Parathyroid adenoma (tissue), 2 donors: ENCODE results near the gene TBC1D22B.

Experiments used
- H2AFZ ChIP-seq: fragments of 300-600 bp; sonication (generic); one replicate; pipeline ENCODE4 v1.7.0; 2017; ENCODE audit warnings: antibody characterized with exemption, mild to moderate bottlenecking
- H3K27ac ChIP-seq: fragments of 300-600 bp; sonication (generic); one replicate; pipeline ENCODE4 v1.7.0; 2017
- H3K27me3 ChIP-seq: fragments of 300-600 bp; sonication (generic); one replicate; pipeline ENCODE4 v1.7.0; 2017; ENCODE audit warnings: low read length; ENCODE audit not compliant: control insufficient read depth, insufficient read depth
- H3K36me3 ChIP-seq: fragments of 300-600 bp; sonication (generic); one replicate; pipeline ENCODE4 v1.7.0; 2017; ENCODE audit warnings: low read length; ENCODE audit not compliant: control insufficient read depth, insufficient read depth
- H3K4me1 ChIP-seq: fragments of 300-600 bp; sonication (generic); one replicate; pipeline ENCODE4 v1.7.0; 2017; ENCODE audit warnings: control low read depth
- H3K4me2 ChIP-seq: fragments of 300-600 bp; sonication (generic); one replicate; pipeline ENCODE4 v1.7.0; 2017; ENCODE audit warnings: low read length
- H3K4me3 ChIP-seq: fragments of 300-600 bp; sonication (generic); one replicate; pipeline ENCODE4 v1.7.0; 2017; ENCODE audit warnings: low read depth, low read length
- H3K79me2 ChIP-seq: fragments of 300-600 bp; sonication (generic); one replicate; pipeline ENCODE4 v1.7.0; 2017; ENCODE audit warnings: control low read depth
- H3K9ac ChIP-seq: fragments of 300-600 bp; sonication (generic); one replicate; pipeline ENCODE4 v1.7.0; 2017; ENCODE audit warnings: mild to moderate bottlenecking
- H3K9me3 ChIP-seq: fragments of 300-600 bp; sonication (generic); one replicate; pipeline ENCODE4 v1.7.0; 2017; ENCODE audit warnings: low read length; ENCODE audit not compliant: control insufficient read depth
- TF ChIP-seq, protein P1 (sequence below): fragments of 300-600 bp; sonication (generic); IDR thresholded peaks from one replicate; pipeline ENCODE4 v1.7.0; 2017; ENCODE audit warnings: antibody characterized with exemption, mild to moderate bottlenecking
- donor health status: primary hyperparathyroidism.

Gene TBC1D22B

DNA sequence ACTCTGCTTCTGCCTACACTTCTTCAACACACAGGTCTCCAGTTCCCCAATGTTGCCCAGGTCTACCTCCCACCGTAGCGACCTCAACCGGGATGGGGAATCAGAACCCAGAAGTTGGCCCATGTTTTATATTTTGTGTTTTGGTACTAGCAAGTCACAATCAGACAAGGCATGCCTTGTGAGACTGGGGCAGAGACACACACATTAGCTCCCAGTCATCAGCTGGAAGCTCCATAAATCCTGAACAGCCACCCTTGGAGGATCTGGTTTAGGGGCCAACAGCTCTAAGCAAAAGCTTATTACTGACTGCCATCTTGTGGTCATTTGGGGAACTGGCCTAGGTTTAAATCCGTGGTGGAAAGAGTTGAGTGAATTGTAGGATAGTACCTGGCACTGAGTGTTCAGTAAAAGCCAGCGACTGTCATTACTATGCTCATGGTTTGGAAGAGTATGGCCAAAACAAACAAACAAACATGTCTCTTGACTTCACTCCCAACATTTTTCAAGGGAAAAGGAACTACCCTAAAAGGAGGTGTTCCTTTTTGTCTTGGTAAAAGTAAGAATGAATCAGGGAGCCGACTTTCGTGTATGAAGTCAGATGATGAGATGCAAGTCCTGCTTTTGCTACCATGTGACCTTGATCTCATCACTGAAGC, 47.1 kb upstream of the TBC1D22B start:
- Histone ChIP-seq H3K9me3 (no peaks in the 10 kb centered on the region), H3K27ac (no peak overlapping the region), H3K79me2 (no peaks in the 10 kb centered on the region), H3K9ac (no peak overlapping the region), H3K4me3 (no peak overlapping the region), H3K4me1 (no peaks in the 10 kb centered on the region), H3K27me3 (no peaks in the 10 kb centered on the region), H2AFZ (no peak overlapping the region), H3K36me3 (no peaks in the 10 kb centered on the region), H3K4me2 (no peak overlapping the region)
- TF ChIP-seq, protein P1, sequence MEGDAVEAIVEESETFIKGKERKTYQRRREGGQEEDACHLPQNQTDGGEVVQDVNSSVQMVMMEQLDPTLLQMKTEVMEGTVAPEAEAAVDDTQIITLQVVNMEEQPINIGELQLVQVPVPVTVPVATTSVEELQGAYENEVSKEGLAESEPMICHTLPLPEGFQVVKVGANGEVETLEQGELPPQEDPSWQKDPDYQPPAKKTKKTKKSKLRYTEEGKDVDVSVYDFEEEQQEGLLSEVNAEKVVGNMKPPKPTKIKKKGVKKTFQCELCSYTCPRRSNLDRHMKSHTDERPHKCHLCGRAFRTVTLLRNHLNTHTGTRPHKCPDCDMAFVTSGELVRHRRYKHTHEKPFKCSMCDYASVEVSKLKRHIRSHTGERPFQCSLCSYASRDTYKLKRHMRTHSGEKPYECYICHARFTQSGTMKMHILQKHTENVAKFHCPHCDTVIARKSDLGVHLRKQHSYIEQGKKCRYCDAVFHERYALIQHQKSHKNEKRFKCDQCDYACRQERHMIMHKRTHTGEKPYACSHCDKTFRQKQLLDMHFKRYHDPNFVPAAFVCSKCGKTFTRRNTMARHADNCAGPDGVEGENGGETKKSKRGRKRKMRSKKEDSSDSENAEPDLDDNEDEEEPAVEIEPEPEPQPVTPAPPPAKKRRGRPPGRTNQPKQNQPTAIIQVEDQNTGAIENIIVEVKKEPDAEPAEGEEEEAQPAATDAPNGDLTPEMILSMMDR: peak; percentile 98

DNA sequence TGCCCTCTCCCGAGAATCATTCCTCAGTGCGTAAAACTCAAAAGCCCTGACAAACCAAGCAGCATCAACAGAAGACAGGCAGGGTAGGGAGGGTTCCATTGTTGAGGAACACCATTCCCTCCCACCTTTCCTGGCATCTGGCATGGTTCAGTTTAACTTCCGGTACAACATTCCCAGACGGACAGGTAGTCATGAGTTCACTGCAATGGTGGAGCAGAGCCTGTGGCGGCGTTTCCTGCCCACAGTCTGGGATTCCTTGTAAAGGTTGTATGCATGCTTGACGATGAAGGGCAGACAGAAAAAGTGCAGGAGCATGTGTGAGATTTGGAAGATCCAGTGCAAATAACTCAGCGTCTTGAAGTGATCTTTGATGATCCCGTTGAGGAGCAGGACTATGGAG, 45.3 kb upstream of the TBC1D22B start:
- Histone ChIP-seq H3K27ac (no peak overlapping the region), H3K27me3 (no peaks in the 10 kb centered on the region), H3K9ac (no peak overlapping the region), H3K4me1 (no peaks in the 10 kb centered on the region), H3K79me2 (no peaks in the 10 kb centered on the region), H3K4me2 (no peak overlapping the region), H3K36me3 (no peaks in the 10 kb centered on the region), H2AFZ (no peak overlapping the region), H3K9me3 (no peaks in the 10 kb centered on the region), H3K4me3 (no peak overlapping the region)
- TF ChIP-seq, protein P1: no peak

DNA sequence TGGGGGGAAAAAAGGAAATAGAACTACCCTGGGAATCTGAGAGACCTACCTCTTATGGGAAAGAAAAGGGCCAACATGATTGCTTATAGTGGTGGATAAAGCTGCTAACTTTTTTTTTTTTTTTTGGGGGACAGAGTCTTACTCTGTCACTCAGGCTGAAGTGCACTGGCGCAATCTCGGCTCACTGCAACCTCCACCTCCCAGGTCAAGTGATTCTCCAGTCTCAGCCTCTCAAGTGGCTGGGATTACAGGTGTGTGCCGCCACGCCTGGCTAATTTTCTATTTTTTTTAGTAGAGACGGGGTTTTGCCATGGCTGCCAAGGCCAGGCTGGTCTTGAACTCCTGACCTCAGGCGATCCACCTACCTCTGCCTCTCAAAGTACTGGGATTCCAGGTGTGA, 39.5 kb upstream of the TBC1D22B start:
- no peak overlapping the region for H3K4me2 ChIP-seq
- no peaks in the 10 kb centered on the region for H3K79me2 ChIP-seq
- H3K36me3 ChIP-seq: no peaks in the 10 kb centered on the region
- peaks cover 4% of the 10 kb centered on the region for H3K4me1 ChIP-seq
- H2AFZ ChIP-seq: no peak overlapping the region
- H3K9me3 ChIP-seq: no peaks in the 10 kb centered on the region
- no peaks in the 10 kb centered on the region for H3K27me3 ChIP-seq
- H3K4me3 ChIP-seq: no peak overlapping the region
- H3K27ac ChIP-seq: no peak overlapping the region
- H3K9ac ChIP-seq: no peak overlapping the region
- TF ChIP-seq, protein P1: no peak

DNA sequence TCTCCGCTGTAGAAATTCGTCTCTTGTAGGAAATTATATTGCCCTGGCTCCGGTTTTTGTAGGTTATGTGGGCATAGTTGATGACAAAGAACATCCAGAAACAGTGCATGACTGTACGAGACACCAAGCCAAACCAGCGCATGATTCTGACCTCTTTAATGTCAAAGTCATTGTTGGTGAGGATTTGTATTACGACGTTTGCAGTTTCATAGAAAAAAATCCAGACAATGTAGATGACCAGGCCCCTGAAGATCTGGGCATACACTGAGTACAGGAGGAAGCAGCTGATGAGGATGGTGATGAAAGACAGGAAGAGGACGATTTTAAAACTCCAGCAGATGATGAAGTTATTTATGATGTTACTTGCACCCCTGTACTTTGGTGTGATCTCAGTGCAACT, 39.1 kb upstream of the TBC1D22B start:
- H3K36me3 ChIP-seq: no peaks in the 10 kb centered on the region

More for the DNA sequence above, 39.1 kb upstream of the TBC1D22B start:
- Histone ChIP-seq H3K79me2 (no peaks in the 10 kb centered on the region), H3K27me3 (no peaks in the 10 kb centered on the region), H3K4me3 (no peak overlapping the region), H2AFZ (no peak overlapping the region), H3K4me1 (peaks cover 4% of the 10 kb centered on the region), H3K27ac (no peak overlapping the region), H3K9ac (no peak overlapping the region), H3K4me2 (no peak overlapping the region), H3K9me3 (no peaks in the 10 kb centered on the region)
- TF ChIP-seq, protein P1: no peak
